GM21717 (cell line): ENCODE results near the gene CHN2.

Source experiments
- ATAC-seq: cut with Tn5 transposase; IDR thresholded peaks from one replicate; pipeline ENCODE4 v1.9.1; 2021; ENCODE audit warnings: mild to moderate bottlenecking, moderate library complexity; ENCODE audit not compliant: unreplicated experiment

Gene CHN2

DNA sequence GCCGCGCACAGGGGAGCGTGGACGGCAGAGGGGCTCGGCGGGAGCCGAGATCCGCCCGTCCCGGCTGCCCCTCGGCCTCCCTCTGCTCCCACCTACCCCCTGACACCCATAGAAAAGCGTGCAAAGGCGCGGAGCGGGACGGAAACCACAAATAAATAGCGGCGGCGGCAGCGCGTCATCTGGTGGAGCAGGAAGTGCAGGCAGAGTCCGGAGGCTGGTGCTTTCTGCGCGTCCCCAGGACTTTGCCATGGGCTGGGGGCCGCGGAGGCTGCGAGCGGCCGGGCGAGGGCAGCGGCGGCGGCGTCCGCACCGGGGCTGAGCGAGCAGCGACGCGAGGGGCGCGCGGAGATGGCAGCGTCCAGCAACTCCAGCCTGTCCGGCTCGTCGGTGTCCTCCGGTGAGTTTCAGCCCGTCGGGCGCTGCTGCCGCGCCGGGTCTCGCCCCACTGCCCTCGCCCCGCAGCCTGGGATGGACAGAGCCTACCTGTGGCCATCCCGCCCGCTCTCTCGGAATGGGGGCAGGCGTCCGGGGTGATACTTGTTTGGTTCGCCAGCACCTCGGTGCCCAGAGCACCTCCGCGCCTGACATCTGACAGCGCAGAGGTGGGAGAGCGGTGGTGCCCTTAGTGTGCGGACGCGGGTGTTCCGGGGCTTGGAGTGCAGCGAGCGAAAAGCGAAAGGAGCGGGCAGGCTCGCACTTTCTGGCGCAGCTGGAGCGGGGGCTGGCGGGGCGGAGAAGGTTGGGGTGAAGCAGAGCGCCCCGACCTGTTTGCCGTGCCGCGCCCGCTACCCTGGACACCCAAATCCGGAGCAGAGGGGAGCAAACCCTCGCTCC lies at the start of gene CHN2:
Gene CHN2 (plus strand): TSS at position 182 of the 834 bp plus-strand sequence.
- ATAC-seq = no peak

DNA sequence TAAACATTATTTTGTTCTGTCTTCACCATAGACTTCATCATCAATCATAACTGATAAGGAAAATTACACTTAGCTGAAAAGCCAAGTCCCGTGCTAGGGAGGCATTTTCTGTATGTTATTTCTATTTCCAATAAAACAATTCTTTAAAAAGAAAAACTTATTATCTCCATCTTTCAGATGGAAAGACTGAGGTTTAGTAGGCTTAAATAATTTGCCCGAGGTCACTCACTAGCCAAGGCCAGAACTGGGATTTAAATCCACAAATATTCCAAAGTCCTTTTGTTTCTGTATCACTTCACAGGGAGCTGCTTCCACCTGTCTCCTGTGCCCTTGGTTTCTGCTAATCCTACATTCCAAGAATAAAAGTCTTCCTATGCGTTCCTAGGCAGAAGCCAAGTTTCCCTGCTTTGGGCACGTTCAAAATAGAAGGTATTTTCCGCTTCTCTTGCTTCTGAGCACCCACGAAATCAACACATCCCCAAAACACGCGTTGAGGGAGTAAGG lies 49.0 kb upstream of the CHN2 start:
- ATAC-seq = no peak

DNA sequence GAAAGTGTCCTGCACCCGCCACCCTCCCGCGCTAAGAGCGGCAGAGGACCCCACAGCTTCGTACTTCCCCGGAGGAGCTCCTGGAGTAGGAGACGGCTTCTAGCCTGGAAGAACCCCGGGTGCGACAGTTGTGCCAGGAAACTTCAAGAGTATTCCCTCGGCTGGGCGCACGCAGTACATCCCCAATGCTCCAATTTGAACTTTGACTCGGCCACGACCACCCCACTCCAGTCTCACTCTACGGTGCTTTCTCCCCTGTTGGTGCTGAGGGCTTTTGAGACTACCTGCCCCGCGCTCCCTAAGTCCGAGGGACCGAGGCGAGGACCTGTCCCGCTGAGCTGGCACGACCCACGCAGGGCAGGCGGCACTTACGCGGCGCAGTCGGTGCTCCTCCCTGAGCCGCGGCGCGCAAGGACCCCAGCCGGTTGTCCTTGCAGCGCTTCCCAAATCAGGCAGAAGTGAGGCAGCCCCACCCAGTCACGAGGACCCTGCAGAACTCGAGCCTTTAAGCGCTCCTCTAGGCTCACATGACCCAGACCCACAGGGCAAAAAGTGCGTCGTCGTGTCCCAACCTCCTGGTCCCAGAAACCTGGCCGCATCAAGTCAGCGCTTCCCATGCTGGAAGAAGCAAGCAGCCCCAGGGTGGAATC lies 48.4 kb upstream of the CHN2 start, which contains the start of gene CPVL:
Gene CPVL (minus strand): TSS at position 481 of the 650 bp plus-strand sequence. CDS start 25,476 bp downstream, outside the sequence.
- ATAC-seq = no peak

DNA sequence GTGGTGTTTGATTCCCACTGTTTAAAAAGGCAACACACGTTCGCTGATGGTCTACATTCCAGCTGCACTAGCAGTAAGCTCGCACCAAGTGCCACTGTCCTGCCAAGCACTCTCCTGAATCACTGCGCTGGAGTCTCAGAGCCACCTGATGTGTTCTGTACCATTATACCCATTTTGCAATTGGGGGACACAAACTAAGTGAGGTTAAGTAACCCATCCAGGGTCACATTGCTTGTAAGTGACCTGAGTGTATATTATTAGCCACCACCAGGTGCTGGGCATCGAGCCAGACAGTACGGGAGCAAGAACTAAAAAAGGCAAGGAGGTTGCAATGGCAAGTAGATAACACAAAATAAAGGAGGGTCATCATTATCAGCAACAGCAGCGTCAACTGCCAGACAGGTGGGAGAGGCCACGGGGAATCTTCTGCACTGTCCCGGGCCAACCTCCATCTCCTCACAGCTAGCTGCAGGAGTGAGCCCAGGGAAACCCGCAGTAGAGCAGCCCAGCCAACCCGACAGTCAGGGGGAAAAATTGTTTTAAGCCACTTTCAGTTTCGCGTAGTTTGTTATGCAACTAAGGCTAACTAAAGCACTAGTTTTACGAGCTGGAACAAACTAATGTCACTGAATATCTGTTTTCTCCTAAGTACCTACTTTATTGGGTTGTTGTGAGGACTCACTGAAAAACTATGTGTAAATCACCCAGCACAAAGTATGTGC lies 47.5 kb upstream of the CHN2 start:
- no peak for ATAC-seq

DNA sequence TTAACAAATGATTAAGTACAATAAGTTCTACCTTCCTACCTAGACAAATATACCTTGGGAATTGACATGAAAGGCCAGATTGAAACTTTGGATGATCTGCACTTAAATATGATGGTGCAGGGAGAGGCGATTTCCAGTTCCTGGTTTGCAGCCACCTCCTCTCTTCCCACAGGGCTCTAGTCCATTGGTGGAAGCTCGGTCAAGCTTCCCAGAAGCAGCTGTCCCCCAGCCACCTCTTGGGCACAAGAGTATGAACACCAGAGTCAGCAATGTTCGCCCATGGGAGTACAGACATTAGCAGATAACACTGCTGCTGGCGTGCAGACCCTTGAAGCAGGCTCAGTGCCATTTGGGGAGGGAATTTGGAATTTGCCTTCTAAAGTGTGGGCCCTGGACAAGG lies 46.8 kb upstream of the CHN2 start:
- ATAC-seq = no peak

DNA sequence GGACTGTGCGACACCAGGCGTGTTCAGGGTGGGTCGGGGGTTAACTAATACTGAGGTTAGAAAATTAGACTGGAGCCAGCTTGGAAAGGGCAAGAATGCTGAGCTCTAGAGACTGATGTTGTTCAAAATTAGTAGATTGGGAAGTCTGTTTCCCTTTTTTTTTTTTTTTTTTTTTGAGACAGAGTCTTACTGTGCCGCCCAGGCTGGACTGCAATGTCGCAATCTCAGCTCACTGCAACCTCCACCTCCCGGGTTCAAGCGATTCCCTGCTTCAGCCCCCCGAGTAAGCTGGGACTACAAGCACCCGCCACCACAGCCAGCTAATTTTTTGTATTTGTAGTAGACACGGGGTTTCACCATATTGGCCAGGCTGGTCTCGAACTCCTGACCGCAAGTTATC lies 45.5 kb upstream of the CHN2 start:
- ATAC-seq = no peak

DNA sequence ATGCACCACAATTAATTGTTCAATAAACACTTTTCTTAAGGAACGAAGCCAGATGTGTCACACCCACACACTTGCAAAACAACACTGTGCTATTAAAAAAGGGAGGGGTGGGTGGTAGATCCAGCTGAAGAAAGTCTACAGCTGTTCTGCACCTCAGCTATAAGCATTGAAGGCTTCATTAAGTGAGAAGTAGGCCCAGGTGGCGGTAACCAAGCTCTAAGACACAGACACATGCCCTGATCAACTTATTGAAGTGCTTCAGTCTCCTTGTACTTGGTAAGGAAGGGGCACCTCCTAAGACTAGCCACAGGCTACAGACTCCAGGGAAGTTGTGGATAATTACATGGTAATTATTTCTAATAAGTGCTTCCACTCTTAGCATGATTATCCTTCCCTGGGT lies 43.7 kb upstream of the CHN2 start:
- ATAC-seq = no peak

DNA sequence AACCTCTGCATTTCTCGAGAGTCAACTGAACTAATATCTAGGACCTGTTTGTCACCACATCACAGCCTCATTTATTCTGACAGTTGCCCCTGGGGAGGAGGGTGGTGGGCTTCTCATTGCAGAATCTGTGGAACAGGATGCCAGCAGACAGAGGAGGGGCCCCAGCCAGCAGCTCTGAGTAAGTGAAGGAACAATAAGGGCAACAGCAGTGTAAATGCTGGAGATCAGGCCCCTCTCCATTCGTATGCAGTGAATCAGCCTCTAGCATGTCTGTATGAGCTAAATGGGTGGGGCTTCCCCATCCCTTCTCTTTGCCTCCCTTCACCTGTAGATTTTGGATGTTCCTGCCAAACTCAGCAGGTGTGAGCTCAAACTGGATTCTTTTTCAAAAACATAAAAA lies 40.5 kb upstream of the CHN2 start:
- ATAC-seq = no peak

DNA sequence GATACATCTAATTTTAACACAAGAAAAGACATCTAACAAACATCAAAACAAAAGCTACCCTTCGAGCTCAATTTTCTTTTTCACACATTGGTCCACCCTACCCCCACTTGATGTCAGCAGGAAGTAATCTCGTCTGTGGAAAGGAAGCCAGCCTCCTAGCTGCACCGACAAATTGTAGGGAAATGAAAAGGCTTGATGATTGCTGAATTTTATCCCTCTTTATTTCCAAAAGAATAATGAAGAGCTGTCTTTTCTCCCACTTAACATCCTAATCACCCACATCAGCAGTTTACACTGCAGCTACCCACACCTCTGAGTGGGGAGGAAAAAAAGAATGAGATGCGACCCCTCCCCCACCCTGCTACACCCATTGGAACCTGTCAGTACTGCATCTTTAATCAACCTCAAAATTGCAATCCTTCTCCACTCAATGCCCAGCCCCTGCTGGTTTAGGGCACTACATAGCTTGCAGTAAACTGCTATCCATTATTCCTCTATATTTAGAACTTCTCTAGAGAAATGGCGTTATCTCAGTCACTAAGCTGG lies 37.6 kb upstream of the CHN2 start:
- ATAC-seq = no peak

DNA sequence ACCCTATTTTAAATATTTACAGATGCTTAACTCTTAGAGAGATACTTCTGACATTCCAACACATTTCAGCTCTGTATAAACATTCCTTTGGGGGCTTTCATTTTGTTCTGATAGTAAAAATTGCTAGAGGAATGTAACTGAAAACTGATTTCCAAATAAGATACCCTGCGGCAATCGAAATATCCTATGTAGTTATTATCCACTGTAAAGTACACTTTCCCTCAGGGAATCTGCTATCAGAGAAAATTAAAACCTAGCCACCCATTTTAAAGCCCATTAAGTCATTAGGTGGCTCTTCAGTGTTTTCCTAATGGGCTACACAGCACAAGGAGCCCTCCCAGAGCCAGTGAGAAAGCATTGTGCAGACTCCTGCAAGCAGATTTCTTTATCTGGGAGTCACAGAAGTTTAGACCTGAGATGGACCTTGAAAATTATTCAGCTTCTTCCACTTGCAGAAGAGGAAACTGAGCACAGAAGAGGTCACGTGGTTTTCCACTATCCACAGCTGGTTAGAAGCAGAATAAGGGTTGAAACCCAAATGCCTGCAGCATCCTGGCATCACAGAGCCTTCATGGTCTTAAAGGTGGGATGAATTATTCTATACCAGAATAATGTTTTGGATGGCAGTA lies 35.7 kb upstream of the CHN2 start:
- no peak for ATAC-seq

DNA sequence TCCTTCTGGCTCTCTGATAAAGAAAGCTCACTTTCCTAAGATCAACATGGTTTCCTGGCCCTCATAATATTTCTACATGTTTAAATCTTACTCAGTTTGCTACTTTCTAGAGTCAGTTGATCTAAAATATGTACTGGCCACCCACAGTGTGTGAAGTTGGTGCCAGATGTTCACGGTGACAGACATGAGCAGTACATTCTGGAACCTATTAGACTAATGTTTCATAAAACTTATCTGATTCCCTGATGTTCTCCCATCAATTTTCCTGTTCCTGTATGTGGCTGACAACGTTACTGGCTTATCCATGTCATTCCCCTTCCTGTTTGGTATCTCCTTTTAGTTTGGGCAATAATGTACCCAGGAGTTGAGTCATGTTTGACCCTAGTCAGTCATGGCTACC lies 34.5 kb upstream of the CHN2 start:
- no peak for ATAC-seq

DNA sequence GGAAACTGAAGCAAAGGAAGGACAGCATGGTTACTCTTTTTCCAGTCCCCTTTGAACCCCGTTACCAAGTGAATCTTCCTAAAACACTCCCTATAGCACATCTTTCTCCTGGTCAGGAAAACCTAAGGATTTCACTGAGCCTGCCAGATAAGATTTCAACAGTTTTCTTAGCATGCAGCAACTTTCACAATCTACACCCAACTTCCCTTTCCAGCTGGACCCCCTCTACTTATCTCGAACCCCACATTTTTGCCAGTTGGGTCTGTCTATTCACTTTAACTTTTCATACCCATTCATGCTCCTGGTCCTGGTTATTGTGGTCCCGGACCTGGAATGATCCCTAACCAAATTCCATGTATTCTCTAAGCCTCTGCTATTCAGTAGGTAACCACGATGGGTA lies 33.3 kb upstream of the CHN2 start:
- no peak for ATAC-seq

DNA sequence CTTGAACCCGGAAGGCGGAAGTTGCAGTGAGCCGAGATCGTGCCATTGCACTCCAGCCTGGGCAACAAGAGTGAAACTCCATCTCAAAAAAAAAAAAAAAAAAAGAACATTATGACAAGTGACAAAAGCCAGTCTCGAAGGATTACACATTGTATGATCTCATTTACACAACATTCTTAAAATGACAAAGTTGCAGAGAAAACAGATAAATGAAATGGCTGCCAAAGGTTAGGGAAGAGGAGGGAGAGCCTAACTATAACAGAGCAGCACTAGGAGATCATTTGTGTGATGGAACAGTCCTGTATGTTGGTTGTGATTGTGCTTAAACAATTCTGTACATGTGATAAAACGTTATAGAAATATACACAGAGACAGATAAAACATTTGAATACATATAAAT lies 32.0 kb upstream of the CHN2 start:
- no peak for ATAC-seq

DNA sequence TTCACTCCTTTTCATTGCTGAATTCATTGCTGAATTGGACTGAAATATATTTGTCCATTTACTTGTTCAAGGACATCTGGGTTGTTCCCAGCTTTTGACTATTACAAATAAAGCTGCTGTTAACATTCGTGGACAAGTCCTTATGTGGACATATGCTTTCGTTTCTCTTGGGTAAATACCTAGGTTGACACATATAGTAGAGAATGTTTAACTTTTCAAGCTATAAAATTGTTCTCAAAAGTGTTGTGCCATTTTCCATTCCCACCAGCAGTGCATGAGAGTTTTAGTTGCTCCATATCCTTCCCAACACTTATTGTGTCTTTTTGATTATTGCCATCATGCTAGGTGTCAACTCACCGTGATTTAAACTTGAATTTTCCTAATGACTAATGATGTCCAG lies 30.7 kb upstream of the CHN2 start:
- no peak for ATAC-seq

DNA sequence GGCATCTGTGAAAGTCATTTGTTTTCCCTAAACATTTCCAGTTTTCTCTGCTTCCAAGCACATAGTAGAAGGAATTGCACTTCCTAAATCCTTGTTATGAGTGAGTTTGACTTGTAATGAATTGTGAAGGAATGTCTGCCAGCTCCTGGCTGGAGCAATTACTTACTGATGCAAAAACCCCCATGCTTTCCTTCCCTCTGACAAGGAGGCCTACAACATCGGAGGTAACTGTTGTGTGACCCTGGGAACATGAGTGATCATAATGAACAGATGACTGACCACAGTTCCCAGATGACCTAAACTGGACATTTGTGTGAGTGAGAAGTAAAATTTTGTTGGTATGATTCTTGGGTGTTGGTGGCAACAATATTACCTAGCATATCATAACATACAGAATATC lies 26.9 kb upstream of the CHN2 start:
- ATAC-seq = no peak

DNA sequence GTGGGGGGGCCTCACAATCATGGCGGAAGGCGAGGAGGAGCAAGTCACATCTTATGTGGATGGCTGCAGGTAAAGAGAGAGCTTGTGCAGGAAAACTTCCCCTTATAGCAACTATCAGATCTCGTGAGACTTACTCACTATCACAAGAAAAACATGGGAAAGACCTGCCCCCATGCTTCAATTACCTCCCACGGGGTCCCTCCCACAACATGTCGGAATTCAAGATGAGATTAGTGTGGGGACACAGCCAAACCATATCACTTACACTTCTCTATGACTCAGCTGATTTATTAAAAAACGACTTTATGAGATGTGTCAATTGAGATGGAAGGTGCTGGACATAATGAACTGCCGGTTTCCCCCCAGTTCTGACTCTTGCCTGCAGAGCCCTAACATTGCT lies 23.8 kb upstream of the CHN2 start:
- no peak for ATAC-seq

DNA sequence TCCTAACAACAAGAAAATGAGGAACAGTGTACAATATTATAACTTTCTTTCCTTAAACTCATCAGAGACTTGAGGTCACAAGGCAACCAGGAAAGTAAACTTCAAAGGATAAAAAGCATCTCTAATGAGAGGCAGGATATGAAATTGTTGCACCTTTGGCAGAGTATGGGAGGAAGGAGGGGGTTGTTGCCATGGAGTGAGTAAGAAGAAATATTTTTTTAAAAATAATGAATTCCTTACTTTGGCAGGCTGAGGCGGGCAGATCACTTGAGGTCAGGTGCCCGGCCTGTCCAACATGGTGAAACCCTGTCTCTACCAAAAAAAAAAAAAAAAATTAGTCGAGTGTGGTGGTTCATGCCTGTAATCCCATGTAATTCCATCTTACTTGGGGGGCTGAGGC lies 21.1 kb upstream of the CHN2 start:
- no peak for ATAC-seq

DNA sequence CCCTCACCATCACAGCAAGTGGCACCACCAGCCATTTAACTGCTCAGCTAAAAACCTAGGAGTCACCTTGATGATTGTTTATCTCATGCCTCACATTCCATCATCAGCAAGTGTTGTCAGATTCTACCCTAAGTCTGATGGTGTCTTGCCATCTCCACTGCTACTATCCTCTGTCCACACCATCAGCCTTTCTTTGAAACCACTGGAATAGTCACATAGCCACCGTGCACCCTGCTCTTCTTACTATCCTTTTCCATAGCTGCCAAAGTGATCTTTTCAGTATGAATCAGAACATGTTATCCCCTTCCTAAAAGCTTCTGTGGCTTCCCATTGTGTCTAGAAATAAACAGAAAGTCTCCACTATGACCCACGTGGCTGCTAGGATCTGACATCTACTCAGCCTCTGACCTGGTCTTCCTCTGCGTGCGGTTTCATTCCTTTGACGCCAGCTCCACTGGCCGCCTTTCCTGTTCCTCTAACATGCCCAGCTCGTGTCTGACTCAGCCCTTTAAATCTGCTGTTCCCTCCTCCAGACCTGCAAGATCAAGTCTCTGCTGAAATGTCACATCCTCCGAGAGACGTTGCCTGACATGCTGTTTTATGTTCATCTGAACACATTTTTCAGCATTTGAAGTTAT lies 16.5 kb upstream of the CHN2 start:
- ATAC-seq = no peak

DNA sequence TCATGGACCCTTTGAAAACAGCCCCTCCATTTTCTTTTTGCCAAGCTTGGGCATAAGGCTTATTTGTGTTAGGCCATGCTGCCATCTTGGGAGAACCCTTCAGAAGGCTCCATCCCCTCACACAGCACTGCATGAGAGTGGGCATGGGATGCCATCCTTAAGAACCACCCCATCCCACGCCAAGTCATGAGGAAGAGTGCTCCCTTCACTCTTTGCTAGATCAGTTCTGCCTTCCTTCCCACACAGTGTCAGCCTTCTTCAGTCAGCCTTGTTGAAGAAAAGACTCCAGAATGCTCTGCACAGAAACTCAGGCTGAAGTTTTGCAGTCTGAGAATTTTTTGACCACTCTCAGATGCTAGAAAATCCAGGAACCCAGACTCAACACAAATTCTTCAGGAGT lies 15.5 kb upstream of the CHN2 start:
- no peak for ATAC-seq

DNA sequence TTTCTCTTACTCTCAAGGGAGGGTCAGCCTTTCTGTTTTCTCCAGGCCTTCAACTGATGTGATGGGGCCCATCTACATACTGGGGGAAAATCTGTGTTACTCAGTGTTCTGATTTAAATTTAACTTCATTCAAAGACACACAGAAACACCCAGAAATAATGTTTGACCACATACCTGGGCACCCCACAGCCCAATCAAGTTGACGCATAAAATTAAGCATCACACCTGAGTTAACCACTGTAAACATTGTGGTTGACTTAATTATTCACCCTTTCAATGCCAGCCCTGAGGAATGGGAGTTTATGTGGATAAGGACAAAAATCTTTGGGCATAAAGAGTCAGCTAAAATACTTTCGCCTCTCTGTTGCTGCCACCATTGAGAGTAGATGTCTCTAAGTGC lies 10.0 kb upstream of the CHN2 start:
- no peak for ATAC-seq
